ENCODE data around the gene TSPAN15. TPM values are rescaled to one million over a fixed set of nuclear protein-coding genes. Genes with fewer than 3 reads are reported as not detected.

TSPAN15 gene
- total and polyA plus RNA-seq, 2 experiments from 2014 or later: 6.6 to 10.1 TPM

DNA sequence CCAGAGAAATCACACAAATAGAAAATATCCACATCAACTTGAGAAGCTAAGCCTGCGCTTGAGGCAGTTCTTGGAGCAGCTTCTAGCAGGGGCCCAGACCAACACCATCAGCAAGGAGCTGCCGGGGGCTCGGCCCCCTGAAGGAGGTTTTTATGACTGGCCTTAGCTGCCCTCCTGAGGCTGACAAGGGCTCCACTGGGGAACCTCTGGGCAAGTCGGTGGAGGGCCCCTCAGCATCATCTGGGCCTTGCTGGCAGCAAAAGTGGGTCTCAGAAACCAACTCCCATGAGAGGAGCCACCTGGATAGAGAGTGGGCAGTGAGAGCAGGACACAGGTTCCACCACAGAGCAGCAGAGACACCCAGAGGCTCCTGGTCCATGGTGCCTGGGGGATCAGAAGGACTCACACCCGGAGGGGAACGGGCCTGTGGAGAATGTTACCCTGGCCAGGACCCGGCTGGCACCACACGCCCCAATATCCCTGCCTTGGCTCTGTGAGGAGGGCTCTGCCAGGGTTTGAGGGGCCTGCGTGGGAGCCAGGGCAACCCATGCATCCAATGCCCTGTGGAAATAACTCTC lies 66.1 kb downstream of the TSPAN15 start:
- no peaks in the 10 kb centered on the region for H3K27me3 ChIP-seq (ENCODE audit: insufficient read depth)
- Mint-ChIP-seq H3K27ac (no peak overlapping the region), H3K27me3 (ENCODE audit: insufficient read depth, low read depth, poor library complexity) (peaks cover 5% of the 10 kb centered on the region), H3K4me1 (peaks cover 21% of the 10 kb centered on the region; the same call in 2 of the 3 replicates), H3K36me3 (ENCODE audit: low read depth) (no peaks in the 10 kb centered on the region), H3K4me3 (no peak overlapping the region), H3K9me3 (peaks cover 12% of the 10 kb centered on the region; the same call in 2 of the 3 replicates)
- TF ChIP-seq, protein P1, sequence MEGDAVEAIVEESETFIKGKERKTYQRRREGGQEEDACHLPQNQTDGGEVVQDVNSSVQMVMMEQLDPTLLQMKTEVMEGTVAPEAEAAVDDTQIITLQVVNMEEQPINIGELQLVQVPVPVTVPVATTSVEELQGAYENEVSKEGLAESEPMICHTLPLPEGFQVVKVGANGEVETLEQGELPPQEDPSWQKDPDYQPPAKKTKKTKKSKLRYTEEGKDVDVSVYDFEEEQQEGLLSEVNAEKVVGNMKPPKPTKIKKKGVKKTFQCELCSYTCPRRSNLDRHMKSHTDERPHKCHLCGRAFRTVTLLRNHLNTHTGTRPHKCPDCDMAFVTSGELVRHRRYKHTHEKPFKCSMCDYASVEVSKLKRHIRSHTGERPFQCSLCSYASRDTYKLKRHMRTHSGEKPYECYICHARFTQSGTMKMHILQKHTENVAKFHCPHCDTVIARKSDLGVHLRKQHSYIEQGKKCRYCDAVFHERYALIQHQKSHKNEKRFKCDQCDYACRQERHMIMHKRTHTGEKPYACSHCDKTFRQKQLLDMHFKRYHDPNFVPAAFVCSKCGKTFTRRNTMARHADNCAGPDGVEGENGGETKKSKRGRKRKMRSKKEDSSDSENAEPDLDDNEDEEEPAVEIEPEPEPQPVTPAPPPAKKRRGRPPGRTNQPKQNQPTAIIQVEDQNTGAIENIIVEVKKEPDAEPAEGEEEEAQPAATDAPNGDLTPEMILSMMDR (conservative IDR thresholded peaks at IDR 0.05; ENCODE audit: low read depth in 2 of 2): no peak
- TF ChIP-seq POLR2AphosphoS5 (IDR thresholded peaks at IDR 0.05; ENCODE audit: low read depth) (no peak), ZNF114 (CRISPR knock-in tag; IDR thresholded peaks at IDR 0.05) (no peak), EZH2 (IDR thresholded peaks at IDR 0.05; ENCODE audit: low read depth, unreplicated experiment) (no peak), JUNB (IDR thresholded peaks at IDR 0.05; ENCODE audit: unreplicated experiment) (no peak), ZNF331 (CRISPR knock-in tag; IDR thresholded peaks at IDR 0.05; ENCODE audit: low read depth) (no peak), CREB1 (CRISPR knock-in tag; IDR thresholded peaks at IDR 0.05; ENCODE audit: low read depth) (no peak), NANOG (IDR thresholded peaks at IDR 0.05; ENCODE audit: borderline replicate concordance) (no peak), STAT1 (IDR thresholded peaks at IDR 0.05; ENCODE audit: unreplicated experiment) (no peak), EZH2phosphoT487 (IDR thresholded peaks at IDR 0.05; ENCODE audit: unreplicated experiment) (no peak)
- TF ChIP-seq, protein P2, sequence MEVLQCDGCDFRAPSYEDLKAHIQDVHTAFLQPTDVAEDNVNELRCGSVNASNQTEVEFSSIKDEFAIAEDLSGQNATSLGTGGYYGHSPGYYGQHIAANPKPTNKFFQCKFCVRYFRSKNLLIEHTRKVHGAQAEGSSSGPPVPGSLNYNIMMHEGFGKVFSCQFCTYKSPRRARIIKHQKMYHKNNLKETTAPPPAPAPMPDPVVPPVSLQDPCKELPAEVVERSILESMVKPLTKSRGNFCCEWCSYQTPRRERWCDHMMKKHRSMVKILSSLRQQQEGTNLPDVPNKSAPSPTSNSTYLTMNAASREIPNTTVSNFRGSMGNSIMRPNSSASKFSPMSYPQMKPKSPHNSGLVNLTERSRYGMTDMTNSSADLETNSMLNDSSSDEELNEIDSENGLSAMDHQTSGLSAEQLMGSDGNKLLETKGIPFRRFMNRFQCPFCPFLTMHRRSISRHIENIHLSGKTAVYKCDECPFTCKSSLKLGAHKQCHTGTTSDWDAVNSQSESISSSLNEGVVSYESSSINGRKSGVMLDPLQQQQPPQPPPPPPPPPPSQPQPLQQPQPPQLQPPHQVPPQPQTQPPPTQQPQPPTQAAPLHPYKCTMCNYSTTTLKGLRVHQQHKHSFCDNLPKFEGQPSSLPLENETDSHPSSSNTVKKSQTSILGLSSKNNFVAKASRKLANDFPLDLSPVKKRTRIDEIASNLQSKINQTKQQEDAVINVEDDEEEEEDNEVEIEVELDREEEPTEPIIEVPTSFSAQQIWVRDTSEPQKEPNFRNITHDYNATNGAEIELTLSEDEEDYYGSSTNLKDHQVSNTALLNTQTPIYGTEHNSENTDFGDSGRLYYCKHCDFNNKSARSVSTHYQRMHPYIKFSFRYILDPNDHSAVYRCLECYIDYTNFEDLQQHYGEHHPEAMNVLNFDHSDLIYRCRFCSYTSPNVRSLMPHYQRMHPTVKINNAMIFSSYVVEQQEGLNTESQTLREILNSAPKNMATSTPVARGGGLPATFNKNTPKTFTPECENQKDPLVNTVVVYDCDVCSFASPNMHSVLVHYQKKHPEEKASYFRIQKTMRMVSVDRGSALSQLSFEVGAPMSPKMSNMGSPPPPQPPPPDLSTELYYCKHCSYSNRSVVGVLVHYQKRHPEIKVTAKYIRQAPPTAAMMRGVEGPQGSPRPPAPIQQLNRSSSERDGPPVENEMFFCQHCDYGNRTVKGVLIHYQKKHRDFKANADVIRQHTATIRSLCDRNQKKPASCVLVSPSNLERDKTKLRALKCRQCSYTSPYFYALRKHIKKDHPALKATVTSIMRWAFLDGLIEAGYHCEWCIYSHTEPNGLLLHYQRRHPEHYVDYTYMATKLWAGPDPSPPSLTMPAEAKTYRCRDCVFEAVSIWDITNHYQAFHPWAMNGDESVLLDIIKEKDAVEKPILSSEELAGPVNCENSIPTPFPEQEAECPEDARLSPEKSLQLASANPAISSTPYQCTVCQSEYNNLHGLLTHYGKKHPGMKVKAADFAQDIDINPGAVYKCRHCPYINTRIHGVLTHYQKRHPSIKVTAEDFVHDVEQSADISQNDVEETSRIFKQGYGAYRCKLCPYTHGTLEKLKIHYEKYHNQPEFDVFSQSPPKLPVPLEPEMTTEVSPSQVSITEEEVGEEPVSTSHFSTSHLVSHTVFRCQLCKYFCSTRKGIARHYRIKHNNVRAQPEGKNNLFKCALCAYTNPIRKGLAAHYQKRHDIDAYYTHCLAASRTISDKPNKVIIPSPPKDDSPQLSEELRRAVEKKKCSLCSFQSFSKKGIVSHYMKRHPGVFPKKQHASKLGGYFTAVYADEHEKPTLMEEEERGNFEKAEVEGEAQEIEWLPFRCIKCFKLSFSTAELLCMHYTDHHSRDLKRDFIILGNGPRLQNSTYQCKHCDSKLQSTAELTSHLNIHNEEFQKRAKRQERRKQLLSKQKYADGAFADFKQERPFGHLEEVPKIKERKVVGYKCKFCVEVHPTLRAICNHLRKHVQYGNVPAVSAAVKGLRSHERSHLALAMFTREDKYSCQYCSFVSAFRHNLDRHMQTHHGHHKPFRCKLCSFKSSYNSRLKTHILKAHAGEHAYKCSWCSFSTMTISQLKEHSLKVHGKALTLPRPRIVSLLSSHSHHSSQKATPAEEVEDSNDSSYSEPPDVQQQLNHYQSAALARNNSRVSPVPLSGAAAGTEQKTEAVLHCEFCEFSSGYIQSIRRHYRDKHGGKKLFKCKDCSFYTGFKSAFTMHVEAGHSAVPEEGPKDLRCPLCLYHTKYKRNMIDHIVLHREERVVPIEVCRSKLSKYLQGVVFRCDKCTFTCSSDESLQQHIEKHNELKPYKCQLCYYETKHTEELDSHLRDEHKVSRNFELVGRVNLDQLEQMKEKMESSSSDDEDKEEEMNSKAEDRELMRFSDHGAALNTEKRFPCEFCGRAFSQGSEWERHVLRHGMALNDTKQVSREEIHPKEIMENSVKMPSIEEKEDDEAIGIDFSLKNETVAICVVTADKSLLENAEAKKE (CRISPR knock-in tag; IDR thresholded peaks at IDR 0.05): no peak
- TF ChIP-seq, protein P3, sequence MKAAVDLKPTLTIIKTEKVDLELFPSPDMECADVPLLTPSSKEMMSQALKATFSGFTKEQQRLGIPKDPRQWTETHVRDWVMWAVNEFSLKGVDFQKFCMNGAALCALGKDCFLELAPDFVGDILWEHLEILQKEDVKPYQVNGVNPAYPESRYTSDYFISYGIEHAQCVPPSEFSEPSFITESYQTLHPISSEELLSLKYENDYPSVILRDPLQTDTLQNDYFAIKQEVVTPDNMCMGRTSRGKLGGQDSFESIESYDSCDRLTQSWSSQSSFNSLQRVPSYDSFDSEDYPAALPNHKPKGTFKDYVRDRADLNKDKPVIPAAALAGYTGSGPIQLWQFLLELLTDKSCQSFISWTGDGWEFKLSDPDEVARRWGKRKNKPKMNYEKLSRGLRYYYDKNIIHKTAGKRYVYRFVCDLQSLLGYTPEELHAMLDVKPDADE (IDR thresholded peaks at IDR 0.05): no peak
- TF ChIP-seq, protein P4, sequence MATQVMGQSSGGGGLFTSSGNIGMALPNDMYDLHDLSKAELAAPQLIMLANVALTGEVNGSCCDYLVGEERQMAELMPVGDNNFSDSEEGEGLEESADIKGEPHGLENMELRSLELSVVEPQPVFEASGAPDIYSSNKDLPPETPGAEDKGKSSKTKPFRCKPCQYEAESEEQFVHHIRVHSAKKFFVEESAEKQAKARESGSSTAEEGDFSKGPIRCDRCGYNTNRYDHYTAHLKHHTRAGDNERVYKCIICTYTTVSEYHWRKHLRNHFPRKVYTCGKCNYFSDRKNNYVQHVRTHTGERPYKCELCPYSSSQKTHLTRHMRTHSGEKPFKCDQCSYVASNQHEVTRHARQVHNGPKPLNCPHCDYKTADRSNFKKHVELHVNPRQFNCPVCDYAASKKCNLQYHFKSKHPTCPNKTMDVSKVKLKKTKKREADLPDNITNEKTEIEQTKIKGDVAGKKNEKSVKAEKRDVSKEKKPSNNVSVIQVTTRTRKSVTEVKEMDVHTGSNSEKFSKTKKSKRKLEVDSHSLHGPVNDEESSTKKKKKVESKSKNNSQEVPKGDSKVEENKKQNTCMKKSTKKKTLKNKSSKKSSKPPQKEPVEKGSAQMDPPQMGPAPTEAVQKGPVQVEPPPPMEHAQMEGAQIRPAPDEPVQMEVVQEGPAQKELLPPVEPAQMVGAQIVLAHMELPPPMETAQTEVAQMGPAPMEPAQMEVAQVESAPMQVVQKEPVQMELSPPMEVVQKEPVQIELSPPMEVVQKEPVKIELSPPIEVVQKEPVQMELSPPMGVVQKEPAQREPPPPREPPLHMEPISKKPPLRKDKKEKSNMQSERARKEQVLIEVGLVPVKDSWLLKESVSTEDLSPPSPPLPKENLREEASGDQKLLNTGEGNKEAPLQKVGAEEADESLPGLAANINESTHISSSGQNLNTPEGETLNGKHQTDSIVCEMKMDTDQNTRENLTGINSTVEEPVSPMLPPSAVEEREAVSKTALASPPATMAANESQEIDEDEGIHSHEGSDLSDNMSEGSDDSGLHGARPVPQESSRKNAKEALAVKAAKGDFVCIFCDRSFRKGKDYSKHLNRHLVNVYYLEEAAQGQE (IDR thresholded peaks at IDR 0.05; ENCODE audit: unreplicated experiment): no peak
- H3K27ac ChIP-seq (ENCODE audit: low read depth): no peak overlapping the region
- no peak overlapping the region for H3K4me2 ChIP-seq
- no peak overlapping the region for H2AFZ ChIP-seq
- DNase-seq (ENCODE audit: low spot score) (no peak), ATAC-seq (no peak)
- H4K20me1 ChIP-seq (replicated peaks; ENCODE audit: insufficient read depth): peaks cover 3% of the 10 kb centered on the region
- H3K9me2 ChIP-seq (ENCODE audit: insufficient read depth): no peaks in the 10 kb centered on the region
- peaks cover 4% of the 10 kb centered on the region for H3K4me1 ChIP-seq (ENCODE audit: insufficient read depth)
- no peak overlapping the region for H3K4me3 ChIP-seq
- H3K79me2 ChIP-seq (replicated peaks; ENCODE audit: insufficient read depth): no peaks in the 10 kb centered on the region
- H3F3A ChIP-seq (replicated peaks; ENCODE audit: low read depth): no peaks in the 10 kb centered on the region
- H3K36me3 ChIP-seq (ENCODE audit: insufficient read depth): no peaks in the 10 kb centered on the region

Measured in GM23338 (cell line).